NCI-H446 (cell line): Measurements from ENCODE around the gene RTN4IP1.
"Not testable (repeated sequence)": the region's sequence is repeated elsewhere in the genome, so short reads cannot be mapped to it uniquely, and the experiment has no call there.

Source experiments
- DNase-seq, 2 experiments: peaks; one replicate each; lab custom pipeline; 2025; lab: John Stamatoyannopoulos, UW

The RTN4IP1 gene

GRCh38 chr6:106627760-106628159 is 1.5 kb downstream of the RTN4IP1 start:
- not testable (repeated sequence) for DNase-seq

GRCh38 chr6:106626485-106626884 is 2.8 kb downstream of the RTN4IP1 start:
- no peak for DNase-seq

GRCh38 chr6:106623039-106623438 is 6.3 kb downstream of the RTN4IP1 start:
- DNase-seq = no peak

- no peak for DNase-seq
These were observed 6.9 kb downstream of the RTN4IP1 start for GRCh38 chr6:106622412-106622811.

GRCh38 chr6:106620931-106621672 is 8.2 kb downstream of the RTN4IP1 start:
- no peak for DNase-seq

- DNase-seq = no peak
These were observed 10.1 kb downstream of the RTN4IP1 start for GRCh38 chr6:106619223-106619622.

GRCh38 chr6:106618324-106618723 is 11.0 kb downstream of the RTN4IP1 start:
- DNase-seq = no peak

- no peak for DNase-seq
These were observed 11.4 kb downstream of the RTN4IP1 start for GRCh38 chr6:106617857-106618256.

- no peak for DNase-seq
These were observed 12.0 kb downstream of the RTN4IP1 start for GRCh38 chr6:106617302-106617701.

- DNase-seq = no peak
These were observed 14.6 kb downstream of the RTN4IP1 start for GRCh38 chr6:106614592-106615257.

GRCh38 chr6:106614166-106614565 is 15.1 kb downstream of the RTN4IP1 start:
- no peak for DNase-seq

- no peak for DNase-seq
These were observed 15.7 kb downstream of the RTN4IP1 start for GRCh38 chr6:106613590-106613989.

- no peak for DNase-seq
These were observed 16.5 kb downstream of the RTN4IP1 start for GRCh38 chr6:106612671-106613416.

GRCh38 chr6:106611030-106611429 is 18.3 kb downstream of the RTN4IP1 start:
- DNase-seq = no peak

GRCh38 chr6:106609699-106610098 is 19.6 kb downstream of the RTN4IP1 start:
- DNase-seq = peak in 1 of 2 experiments; percentile 39

GRCh38 chr6:106608080-106608668 is 21.1 kb downstream of the RTN4IP1 start:
- peak in 1 of 2 experiments; percentile 51 for DNase-seq

GRCh38 chr6:106600329-106600728 is 29.0 kb downstream of the RTN4IP1 start:
- no peak for DNase-seq

GRCh38 chr6:106599440-106599839 is 29.9 kb downstream of the RTN4IP1 start:
- no peak for DNase-seq

- DNase-seq = no peak
These were observed 38.0 kb downstream of the RTN4IP1 start for GRCh38 chr6:106591111-106591825.

- not testable (repeated sequence) for DNase-seq
These were observed 40.4 kb downstream of the RTN4IP1 start for GRCh38 chr6:106588937-106589336.

GRCh38 chr6:106586815-106587415 is 42.4 kb downstream of the RTN4IP1 start:
- DNase-seq = no peak
